GM19468 (cell line): Measurements from ENCODE around the gene PADI6.
"Not testable (repeated sequence)": the region's sequence is repeated elsewhere in the genome, so short reads cannot be mapped to it uniquely, and the experiment has no call there.

Experiments used
- ATAC-seq: cut with Tn5 transposase; IDR thresholded peaks from one replicate; pipeline ENCODE4 v1.9.1; 2021; ENCODE audit warnings: mild to moderate bottlenecking, moderate library complexity, moderate number of reproducible peaks; ENCODE audit not compliant: unreplicated experiment; ENCODE audit errors: extremely low read depth

PADI6 gene

GRCh38 chr1:17371896-17372295 is at the start of gene PADI6:
TSS of gene PADI6 (plus strand) at chr1:17372196. CDS start at chr1:17372246, 50 bp downstream.
- ATAC-seq, result no peak

GRCh38 chr1:17328855-17329254 is 43.1 kb upstream of the PADI6 start:
- ATAC-seq, result no peak

GRCh38 chr1:17329610-17330009 is 42.4 kb upstream of the PADI6 start:
- ATAC-seq, result no peak

- ATAC-seq, result no peak
Observed at GRCh38 chr1:17330856-17331255, 41.1 kb upstream of the PADI6 start.

- no peak for ATAC-seq
Observed at GRCh38 chr1:17333081-17333480, 38.9 kb upstream of the PADI6 start.

- no peak for ATAC-seq
Observed at GRCh38 chr1:17335821-17336710, 35.9 kb upstream of the PADI6 start.

- no peak for ATAC-seq
Observed at GRCh38 chr1:17338706-17339493, 33.1 kb upstream of the PADI6 start.

- no peak for ATAC-seq
Observed at GRCh38 chr1:17339521-17339920, 32.5 kb upstream of the PADI6 start.

GRCh38 chr1:17340358-17340757 is 31.6 kb upstream of the PADI6 start:
- ATAC-seq, result no peak

GRCh38 chr1:17342014-17342441 is 30.0 kb upstream of the PADI6 start:
- ATAC-seq, result no peak

GRCh38 chr1:17345506-17345905 is 26.5 kb upstream of the PADI6 start:
- not testable (repeated sequence) for ATAC-seq

- no peak for ATAC-seq
Observed at GRCh38 chr1:17346046-17346789, 25.8 kb upstream of the PADI6 start.

GRCh38 chr1:17347769-17348592 is 24.0 kb upstream of the PADI6 start:
- no peak for ATAC-seq

- no peak for ATAC-seq
Observed at GRCh38 chr1:17348593-17349234, 23.3 kb upstream of the PADI6 start.

- ATAC-seq, result no peak
Observed at GRCh38 chr1:17350083-17350482, 21.9 kb upstream of the PADI6 start.

- no peak for ATAC-seq
Observed at GRCh38 chr1:17350928-17351446, 21.0 kb upstream of the PADI6 start.

GRCh38 chr1:17351598-17352324 is 20.2 kb upstream of the PADI6 start:
- ATAC-seq, result no peak

GRCh38 chr1:17352419-17352909 is 19.5 kb upstream of the PADI6 start:
- ATAC-seq, result no peak
